Eye (tissue), 1 donor: Measurements from ENCODE around the gene ITM2C.
A peak's percentile ranks its signal among the peaks of the same experiment; 100 is the strongest.

Source experiments
- DNase-seq: peaks from one replicate; pipeline ENCODE4 v3.0.0-alpha.2; 2015

ITM2C gene

DNA sequence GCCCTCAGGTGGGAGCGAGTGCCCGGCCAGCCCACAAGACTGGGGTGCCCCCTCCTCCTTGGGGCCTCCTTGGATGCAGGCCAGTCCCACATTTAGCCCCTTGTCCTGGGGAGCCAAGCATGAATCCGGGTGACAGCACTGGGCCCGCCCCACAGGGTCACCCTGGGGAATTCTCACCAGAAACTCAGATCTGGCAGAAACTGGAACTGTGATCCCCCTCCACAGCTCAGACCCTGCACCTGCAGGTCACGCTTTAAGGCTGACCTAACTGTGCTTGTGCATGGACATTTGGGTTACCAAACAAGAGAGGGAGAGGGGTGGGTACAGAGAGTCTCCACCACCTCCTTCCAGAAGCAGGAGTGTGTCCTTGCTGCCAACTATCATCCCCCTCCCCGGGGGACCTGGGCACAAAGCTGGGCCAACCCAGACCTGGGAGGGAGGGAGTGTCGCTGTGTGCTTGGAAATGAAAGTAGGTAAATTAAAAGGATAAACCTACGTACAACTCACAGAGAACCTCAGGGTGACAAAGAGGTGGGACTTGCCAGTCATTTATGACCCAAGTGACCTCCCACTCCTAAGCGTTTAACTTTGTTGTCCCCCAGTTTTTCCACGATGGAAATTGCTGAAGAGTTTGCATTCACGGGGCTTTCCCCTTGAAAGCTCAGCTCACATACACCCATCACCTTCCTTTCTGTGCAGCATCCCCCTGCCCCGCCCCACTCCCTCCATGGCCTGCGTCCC lies 9.1 kb downstream of the ITM2C start:
- DNase-seq, result no peak

DNA sequence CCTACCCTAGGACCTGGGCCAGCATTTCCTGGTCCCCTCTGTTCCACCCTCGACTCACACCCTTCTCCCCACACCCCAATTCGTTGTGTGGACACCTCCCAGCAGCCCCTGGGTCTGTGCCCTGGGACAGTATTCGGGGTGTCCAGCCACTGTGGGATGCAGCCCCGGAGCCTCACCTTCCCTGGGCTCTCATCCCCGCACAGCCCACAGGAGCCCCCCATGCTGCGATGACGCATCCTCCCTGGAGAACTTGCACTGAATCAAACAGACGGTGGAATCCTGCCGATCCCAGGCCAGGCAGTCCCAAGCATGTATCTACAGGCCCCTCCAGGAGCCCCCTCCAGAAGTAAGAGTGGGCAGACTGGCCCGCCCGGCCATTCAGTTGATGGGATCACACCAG lies 9.7 kb downstream of the ITM2C start:
- no peak for DNase-seq

DNA sequence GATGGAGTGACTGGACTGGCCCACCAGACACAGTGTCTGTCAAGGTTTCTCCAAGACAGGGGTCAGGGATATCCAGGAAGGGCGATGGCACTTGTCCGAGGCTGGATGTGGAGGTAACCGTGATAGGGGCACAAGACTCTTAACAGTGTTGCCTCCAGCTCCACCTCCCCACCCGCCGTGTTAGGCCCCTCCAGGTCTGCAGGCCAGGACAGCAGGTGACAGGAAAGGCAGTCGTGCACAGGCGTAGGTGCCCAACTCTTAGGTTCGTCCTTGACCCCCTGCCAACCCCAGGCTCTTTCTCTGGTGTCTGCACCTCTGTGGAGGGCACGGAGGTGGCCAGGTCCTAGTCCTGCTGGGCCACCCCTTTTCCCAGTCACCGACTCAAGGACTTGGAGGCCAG lies 10.1 kb downstream of the ITM2C start:
- no peak for DNase-seq

DNA sequence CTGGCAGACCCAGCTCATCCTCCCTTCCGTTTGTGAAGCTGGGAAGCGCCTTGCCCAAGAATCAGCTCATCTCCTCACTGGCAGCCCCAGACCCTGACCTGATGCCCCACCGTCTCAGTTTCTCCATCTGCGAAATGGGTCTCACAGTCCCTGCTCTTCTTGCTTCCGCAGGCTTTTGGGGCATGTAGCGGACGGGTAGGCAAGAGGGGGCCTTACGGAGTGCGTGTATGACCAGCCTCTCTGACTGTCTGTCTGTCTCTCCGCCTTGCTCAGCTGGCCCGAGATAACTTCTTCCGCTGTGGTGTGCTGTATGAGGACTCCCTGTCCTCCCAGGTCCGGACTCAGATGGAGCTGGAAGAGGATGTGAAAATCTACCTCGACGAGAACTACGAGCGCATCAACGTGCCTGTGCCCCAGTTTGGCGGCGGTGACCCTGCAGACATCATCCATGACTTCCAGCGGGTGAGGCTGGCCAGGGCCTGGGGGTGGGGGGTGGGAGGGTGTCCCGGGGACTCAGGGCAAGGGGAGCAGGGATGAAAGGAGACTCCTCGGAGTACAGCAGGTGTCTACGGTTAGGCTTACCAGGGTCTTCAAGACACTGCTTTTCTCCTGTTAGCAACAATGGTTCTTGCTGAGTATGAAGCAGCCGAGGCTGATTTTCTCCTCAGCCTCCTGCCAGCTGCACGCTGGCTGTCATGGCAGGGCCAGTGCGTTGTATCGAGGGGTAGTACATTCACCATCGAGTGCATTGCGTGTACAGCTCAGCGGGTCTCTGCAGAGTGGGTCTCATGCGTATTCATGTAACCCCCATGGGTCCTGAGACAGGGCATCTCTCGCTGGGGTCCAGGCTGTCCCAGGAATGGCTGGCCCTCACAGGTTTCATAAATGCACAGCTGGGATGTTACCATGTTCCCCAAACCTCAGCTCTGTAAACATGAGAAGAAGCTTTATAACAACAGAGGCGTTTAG lies 10.9 kb downstream of the ITM2C start:
- no peak for DNase-seq

DNA sequence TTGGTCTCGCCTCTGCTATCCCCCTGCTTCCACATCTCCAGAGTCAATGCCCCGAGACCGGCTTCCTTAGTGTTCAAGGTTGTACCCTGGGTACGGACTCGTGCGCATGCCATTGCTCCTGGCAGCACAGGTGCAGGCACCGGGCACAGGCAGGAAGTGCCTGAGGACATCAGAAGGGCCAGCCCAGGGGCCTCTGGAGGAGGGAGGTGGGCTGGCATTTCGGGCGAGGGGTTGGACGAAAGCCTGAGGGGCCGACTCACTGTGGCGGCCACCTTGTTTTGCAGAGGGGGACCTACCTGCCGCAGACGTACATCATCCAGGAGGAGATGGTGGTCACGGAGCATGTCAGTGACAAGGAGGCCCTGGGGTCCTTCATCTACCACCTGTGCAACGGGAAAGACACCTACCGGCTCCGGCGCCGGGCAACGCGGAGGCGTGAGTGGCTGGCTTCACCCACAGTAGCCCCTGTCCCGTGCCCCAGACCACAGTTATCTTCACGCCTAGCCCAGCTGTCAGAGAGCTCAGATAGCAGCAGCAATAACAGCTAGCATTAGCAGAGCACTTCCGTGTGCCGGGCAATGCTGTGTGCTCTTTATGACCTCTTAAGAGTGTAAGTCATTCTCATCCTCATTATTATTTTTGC lies 12.5 kb downstream of the ITM2C start:
- DNase-seq, result no peak

DNA sequence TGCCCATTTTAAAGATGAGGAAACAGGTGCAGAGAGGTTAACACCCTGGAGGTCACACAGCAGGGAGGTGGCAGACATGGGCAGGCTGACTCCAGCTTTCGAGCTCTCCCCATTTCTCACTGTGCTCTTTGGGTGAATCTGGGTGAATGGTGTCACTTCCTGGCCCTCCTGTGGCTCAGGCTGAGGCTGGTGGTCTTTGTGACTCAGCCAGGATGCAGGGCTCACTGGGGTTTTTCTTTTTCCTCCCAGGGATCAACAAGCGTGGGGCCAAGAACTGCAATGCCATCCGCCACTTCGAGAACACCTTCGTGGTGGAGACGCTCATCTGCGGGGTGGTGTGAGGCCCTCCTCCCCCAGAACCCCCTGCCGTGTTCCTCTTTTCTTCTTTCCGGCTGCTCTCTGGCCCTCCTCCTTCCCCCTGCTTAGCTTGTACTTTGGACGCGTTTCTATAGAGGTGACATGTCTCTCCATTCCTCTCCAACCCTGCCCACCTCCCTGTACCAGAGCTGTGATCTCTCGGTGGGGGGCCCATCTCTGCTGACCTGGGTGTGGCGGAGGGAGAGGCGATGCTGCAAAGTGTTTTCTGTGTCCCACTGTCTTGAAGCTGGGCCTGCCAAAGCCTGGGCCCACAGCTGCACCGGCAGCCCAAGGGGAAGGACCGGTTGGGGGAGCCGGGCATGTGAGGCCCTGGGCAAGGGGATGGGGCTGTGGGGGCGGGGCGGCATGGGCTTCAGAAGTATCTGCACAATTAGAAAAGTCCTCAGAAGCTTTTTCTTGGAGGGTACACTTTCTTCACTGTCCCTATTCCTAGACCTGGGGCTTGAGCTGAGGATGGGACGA lies 13.2 kb downstream of the ITM2C start:
- no peak for DNase-seq

DNA sequence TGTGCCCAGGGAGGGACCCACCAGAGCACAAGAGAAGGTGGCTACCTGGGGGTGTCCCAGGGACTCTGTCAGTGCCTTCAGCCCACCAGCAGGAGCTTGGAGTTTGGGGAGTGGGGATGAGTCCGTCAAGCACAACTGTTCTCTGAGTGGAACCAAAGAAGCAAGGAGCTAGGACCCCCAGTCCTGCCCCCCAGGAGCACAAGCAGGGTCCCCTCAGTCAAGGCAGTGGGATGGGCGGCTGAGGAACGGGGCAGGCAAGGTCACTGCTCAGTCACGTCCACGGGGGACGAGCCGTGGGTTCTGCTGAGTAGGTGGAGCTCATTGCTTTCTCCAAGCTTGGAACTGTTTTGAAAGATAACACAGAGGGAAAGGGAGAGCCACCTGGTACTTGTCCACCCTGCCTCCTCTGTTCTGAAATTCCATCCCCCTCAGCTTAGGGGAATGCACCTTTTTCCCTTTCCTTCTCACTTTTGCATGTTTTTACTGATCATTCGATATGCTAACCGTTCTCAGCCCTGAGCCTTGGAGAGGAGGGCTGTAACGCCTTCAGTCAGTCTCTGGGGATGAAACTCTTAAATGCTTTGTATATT lies 14.0 kb downstream of the ITM2C start:
- DNase-seq, result no peak

DNA sequence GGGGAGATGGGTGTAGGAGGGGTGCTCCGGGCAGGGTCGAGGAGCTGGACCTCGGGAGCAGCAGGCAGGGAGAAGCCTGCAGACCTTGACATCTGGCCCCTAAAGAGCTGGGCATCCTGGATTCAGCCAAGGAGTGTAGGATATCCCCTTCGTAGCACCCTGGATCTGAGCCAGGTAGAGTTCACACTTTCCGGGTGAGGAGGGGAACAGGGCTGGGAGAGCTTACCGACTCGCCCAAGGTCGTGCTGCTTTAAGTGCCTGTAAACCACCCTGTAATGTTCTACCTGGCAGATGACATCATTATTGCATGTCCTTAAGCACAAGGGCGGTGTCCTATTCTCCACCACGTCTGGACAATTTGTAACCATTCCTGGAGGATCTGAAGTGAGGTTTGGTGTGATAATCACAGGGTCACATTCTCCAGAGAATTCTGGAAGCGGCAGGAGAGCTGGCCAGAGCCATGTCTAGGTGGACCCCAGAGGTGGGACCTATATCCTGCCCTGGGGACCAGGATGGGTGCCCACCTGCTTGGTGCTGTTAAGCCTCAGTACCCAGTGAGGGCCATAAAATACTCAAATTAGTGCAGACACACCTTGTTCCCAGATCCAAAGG lies 14.6 kb downstream of the ITM2C start:
- no peak for DNase-seq

DNA sequence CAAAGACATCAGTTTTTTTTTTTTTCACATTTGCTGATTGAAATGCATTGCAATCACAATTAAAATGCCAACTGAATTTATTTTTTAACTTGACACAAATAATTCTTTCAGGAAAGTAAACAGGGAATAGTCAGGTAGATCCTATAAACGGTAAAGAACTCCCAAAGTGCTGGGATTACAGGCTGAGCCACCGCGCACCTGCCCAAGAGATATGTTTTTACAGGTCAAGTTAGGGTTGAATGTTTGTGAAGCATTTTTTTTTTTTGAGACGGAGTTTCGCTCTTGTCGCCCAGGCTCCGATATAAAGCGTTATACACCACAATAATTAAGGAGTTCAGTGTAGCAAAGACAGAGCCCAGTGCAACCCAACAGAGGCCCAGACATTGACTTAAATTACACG lies 15.1 kb downstream of the ITM2C start:
- no peak for DNase-seq

DNA sequence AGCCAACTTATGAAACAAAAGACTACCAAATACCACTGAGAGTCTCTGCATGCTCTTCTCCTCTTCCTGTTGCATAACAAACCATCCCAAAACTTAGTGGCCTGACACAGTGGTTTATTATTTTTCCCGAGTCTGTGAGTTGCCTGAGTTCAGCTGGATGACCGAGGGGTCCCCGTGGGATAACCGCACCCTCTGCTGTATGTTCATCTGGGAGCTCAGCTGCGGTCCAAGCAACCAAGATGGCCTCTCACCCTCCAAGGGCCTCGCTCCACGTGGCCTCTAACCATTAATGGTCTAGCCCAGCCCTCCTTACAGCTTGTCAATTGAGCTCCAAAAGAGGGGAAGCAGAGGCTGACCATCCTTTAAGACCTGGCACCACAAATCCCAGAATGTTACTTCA lies 17.1 kb downstream of the ITM2C start:
- no peak for DNase-seq

DNA sequence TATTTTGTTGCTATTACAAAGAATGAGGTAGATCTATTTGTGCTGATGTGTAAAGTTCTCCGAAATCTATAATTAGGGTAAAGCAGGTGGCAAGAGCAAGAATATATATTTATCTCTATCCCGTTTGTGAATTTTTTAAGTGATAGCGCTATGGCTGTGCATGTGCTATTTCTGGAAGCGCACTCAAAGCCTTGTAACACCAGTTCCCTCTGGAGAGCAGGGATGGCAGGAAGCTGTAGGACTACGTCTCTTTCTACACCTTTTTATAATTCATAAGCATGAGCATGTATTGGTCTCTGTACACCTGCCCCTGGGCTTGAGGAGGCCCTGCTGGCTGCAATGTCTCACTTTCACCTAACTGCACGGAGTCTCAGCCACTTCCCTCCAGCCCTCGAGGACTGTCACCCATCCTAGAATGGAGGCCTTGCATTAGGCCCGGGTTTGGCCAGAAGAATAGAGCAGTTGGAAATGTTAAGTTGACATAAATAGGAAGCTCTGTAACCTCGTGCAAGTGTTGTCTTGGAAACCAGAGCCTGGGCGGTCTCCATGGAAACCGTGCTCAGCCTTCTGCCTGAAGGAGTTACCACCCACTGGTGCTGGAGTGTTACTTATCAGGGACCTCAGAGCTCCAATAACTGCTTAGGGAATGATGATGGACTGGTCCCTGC lies 20.9 kb downstream of the ITM2C start:
- DNase-seq, result peak; percentile 94

DNA sequence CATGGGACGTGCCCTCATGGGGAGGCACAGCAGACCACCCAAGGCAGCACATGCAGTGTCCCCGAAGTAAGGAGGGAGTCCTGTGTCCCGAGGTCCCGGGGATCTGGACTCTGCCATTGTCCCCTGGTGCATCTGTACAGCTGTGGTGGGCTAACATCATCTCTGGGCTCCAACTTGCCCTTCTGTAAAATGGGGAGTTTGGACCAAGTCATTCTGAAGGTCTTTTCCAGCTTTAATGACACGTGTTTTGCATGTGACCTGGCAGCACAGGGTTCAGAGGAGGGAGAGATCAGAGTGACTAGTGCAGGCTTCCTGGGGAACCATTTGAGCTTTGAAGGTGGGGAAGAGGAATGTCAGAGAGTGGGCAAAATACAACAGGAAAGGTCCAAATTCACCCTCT lies 21.5 kb downstream of the ITM2C start:
- peak; percentile 56 for DNase-seq

DNA sequence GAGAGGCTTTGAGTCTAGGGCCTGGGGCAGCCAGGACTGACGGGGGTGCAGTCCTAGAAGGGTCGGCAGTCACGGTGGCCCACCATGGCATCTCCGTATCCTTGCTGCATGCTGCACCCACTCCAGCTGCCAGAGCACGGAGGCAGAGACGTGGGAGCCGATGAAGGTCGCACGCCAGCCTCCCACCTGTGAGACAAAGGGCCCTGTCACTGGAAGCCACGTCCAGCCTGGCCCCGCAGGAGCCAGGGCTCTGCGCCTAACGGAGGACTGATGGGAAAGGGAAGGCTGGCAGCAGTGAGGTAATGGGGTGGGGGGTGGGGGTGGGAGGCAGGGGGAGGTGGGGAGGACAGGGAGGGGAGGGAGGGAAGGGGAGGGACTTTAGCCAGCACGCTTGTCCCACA lies 21.9 kb downstream of the ITM2C start:
- peak; percentile 51 for DNase-seq

DNA sequence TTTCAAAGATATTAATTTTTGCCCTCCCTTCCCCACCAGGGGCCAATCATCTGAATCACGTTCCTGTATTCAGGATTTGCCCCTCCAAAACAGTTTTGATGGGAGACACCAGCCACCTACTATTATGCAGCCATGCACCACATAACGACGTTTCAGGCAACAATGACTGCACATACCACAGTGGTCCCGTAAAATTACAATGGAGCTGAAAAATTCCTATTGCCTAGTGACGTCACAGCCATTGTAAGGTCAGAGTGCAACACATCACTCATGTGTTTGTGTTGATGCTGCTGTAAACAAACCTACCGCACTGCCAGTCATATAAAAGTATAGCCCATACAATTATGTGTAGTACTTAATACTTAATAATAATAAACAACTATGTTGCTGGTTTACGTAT lies 22.6 kb downstream of the ITM2C start:
- DNase-seq, result peak; percentile 58

DNA sequence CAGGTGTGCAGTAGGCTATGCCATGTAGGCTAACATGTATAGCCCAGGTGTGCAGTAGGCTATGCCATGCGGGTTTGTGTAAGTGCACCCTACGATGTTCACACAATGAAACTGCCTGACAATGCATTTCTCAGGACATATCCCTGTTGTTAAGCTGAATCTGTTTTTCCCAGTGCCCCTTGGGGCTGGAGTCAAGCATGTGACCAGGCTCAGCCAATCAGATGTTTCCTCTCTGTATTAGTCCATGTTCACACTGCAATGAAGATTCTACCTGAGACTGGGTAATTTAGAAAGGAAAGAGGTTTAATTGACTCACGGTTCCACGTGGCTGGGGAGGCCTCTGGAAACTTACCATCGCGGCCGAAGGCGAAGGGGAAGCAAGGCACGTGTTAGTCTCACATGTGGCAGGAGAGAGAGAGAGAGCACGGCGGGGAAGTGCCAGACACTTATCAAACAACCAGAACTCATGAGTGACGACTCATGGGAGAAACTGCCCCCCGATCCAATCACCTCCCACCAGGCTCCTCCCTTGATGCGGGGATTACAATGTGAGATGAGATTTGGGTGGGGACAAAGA lies 24.2 kb downstream of the ITM2C start:
- no peak for DNase-seq

DNA sequence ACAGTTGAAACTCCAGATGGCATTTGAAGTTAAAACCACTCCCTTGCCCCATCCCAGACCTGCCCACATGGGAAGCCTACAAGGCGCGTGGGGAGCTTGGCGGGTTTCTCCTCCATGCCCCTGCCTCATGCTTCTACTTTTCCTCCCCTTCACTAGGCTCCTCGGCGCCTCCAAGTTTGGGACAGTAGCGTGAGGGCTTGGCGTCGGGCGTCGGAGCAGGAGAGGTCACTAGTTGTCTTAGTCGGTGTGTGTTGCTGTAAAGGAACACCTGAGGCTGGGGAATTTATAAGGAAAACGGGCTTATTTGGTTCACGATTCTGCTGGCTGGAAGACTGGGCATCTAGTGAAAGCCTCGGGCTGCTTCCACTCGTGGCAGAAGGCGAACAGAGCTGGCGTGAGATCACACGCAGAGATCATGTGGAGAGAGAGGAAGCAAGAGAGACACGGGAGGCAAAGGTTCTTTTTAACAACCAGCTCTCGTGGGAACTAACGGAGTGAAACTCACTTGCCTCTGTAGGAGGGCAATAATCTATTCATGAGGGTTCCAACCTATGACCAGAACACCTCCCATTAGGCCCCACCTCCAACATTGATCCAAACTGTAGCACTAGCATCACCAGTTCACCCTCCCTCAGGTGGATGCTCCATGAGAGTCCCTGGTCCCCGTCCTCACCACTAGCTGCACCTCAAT lies 25.3 kb downstream of the ITM2C start:
- no peak for DNase-seq

DNA sequence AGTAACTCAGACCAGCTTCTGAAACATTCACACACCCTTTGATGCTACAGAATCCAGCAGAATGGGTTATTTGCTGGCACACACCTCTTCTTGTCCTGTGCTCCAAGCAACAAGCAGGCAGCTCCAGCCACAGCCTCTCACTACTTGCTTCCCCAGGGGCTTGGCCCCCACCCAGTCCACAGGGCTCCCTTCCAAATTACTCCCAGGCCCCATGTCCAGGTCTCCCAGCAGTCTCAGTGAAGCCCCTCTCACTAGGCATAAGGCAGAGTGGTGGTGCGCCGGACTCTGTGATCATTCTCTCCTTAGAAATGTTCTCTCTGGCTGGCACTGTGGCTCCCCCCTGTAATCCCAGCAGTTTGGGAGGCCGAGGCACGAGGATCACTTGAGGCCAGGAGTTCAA lies 25.9 kb downstream of the ITM2C start:
- DNase-seq, result no peak

DNA sequence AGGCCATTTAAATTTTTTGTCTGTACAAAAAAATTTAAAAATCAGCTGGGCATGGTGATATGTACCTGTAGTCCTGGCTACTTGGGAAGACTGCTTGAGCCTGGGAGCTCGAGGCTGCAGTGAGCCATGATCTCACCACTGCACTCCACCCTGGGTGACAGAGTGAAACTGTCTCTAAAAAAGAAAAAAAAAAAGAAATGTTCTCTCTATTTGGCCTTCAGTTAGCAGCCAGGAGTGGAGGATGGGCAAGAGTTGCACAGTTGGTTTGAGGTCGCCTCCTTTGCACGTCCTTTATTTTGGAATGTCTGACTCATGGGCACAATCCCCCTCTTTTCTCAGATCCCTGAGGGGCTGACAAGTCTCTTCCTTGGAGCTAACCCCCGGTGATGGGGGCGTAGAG lies 26.3 kb downstream of the ITM2C start:
- DNase-seq, result peak; percentile 27

DNA sequence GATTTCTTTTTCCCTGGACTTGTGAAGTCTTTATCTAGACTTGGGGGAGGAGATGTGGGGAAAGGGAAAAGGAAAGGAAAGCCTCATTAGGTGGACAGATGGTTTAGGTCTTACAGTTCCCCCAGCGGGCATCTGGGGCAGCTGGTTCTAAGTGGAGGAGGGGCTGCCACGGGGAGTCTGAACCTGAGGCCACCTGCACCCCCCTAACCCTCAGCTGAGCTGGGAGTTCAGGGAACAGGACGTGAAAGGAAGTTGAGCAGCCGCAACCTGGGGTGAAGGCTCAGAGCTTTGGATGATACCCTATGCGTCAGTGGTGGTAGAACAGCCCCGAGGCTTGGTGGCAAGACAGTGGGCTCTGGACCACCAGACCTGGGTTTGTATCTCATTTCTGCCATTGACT lies 26.8 kb downstream of the ITM2C start:
- peak; percentile 35 for DNase-seq

DNA sequence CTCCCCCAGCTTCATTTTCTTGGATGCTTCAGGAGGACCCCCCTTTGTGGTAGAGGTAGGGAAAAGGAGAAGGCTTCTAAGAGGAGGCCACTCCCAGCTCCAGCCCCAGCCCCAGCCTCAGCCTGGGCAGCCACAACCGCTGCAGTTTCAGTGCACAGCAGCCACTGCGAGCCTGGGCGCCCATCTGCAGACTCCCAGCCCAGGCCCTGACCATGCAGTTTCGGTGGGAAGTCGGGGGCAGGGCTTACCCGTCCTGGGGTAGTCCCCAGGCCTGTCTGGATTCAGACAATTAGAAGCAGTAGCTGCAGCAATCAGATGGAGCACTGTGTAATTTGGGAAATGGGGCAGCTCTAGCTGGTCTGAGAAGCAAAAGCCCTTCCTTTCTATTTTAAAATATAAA lies 28.6 kb downstream of the ITM2C start:
- DNase-seq, result no peak
